CD14-positive monocyte (primary cell): ENCODE measurements around the gene RBM17. TPM values are rescaled to one million over a fixed set of nuclear protein-coding genes. Genes with fewer than 3 reads are reported as not detected.

Source experiments
- DNase-seq, 3 donors: peaks; one replicate each; pipeline ENCODE4 v3.0.0-alpha.2; 2011 to 2022
- H2AFZ ChIP-seq: 2 replicates; pipeline ENCODE4 v1.6.0; 2012; ENCODE audit warnings: mild to moderate bottlenecking, low read depth, low read length, inconsistent platforms; ENCODE audit not compliant: insufficient read depth, poor library complexity, severe bottlenecking
- H3K27ac ChIP-seq, 2 donors: 1 replicate in 1 of 2; 2 replicates in 1 of 2; pipeline ENCODE4 v1.5.1; 2012 to 2013; ENCODE audit warnings: low read length in 2 of 2, control low read depth in 1 of 2, inconsistent platforms in 1 of 2, low read depth in 1 of 2, mild to moderate bottlenecking in 1 of 2
- H3K27me3 ChIP-seq, 2 donors: one replicate each; pipeline versions ENCODE4 v1.6.0 to v1.6.1; 2011 to 2013; ENCODE audit warnings: low read length in 2 of 2; ENCODE audit not compliant: control insufficient read depth in 2 of 2, insufficient read depth in 2 of 2
- H3K36me3 ChIP-seq, 2 donors: replicated peaks in 1 of 2; 1 replicate in 1 of 2; 2 replicates in 1 of 2; pipeline versions ENCODE4 v1.5.1 to v1.6.1; 2012 to 2013; ENCODE audit warnings: low read length in 2 of 2, control low read depth in 1 of 2, inconsistent platforms in 1 of 2, mild to moderate bottlenecking in 1 of 2; ENCODE audit not compliant: insufficient read depth in 2 of 2, control insufficient read depth in 1 of 2
- H3K4me1 ChIP-seq, 2 donors: 1 replicate in 1 of 2; 2 replicates in 1 of 2; pipeline versions ENCODE4 v1.5.1 to v1.6.1; 2012 to 2013; ENCODE audit warnings: low read length in 2 of 2, control low read depth in 1 of 2, inconsistent platforms in 1 of 2, mild to moderate bottlenecking in 1 of 2, moderate library complexity in 1 of 2; ENCODE audit not compliant: insufficient read depth in 2 of 2, control insufficient read depth in 1 of 2
- H3K4me2 ChIP-seq: replicated peaks from 2 replicates; pipeline ENCODE3; 2012; ENCODE audit warnings: low read length, moderate library complexity, mild to moderate bottlenecking; ENCODE audit not compliant: poor library complexity, severe bottlenecking; ENCODE audit errors: extremely low read depth
- H3K4me3 ChIP-seq, 3 experiments: fragments of 200-600 bp in 1 of 3; sonication (generic) in 1 of 3; replicated peaks in 1 of 3; 1 replicate in 2 of 3; 2 replicates in 1 of 3; pipeline ENCODE4 v1.5.1; 2011 to 2013; ENCODE audit warnings: low read length in 3 of 3, mild to moderate bottlenecking in 3 of 3, control low read depth in 2 of 3, low read depth in 2 of 3, inconsistent platforms in 1 of 3, moderate library complexity in 1 of 3
- H3K79me2 ChIP-seq: 2 replicates; pipeline ENCODE4 v1.6.0; 2012; ENCODE audit warnings: mild to moderate bottlenecking, control low read depth, inconsistent platforms, low read length, moderate library complexity; ENCODE audit not compliant: insufficient read depth
- H3K9ac ChIP-seq: 2 replicates; pipeline ENCODE4 v1.6.0; 2017; ENCODE audit warnings: low read length, mild to moderate bottlenecking; ENCODE audit not compliant: insufficient read depth, poor library complexity, severe bottlenecking
- H3K9me3 ChIP-seq, 2 donors: replicated peaks in 1 of 2; 1 replicate in 1 of 2; 2 replicates in 1 of 2; pipeline versions ENCODE4 v1.5.1 to v1.6.1; 2012 to 2013; ENCODE audit warnings: low read length in 2 of 2, control low read depth in 1 of 2; ENCODE audit not compliant: control insufficient read depth in 1 of 2, insufficient read depth in 1 of 2
- H4K20me1 ChIP-seq: 2 replicates; pipeline ENCODE4 v1.6.0; 2012; ENCODE audit warnings: mild to moderate bottlenecking, low read length, control low read depth, moderate library complexity; ENCODE audit not compliant: insufficient read depth
- H3K27ac Mint-ChIP-seq, 7 donors: one replicate each; pipeline ENCODE4 v1.8.0; 2020; ENCODE audit warnings: mild to moderate bottlenecking in 7 of 7, mixed read lengths in 7 of 7, moderate library complexity in 6 of 7, inconsistent platforms in 2 of 7
- H3K27me3 Mint-ChIP-seq, 3 donors: one replicate each; pipeline ENCODE4 v1.8.0; 2021 to 2022; ENCODE audit warnings: low read depth in 3 of 3, mild to moderate bottlenecking in 3 of 3, mixed read lengths in 3 of 3, moderate library complexity in 3 of 3, inconsistent platforms in 1 of 3
- H3K36me3 Mint-ChIP-seq, 2 donors: one replicate each; pipeline ENCODE4 v1.8.0; 2020; ENCODE audit warnings: mixed read lengths in 2 of 2, inconsistent platforms in 1 of 2, mild to moderate bottlenecking in 1 of 2
- H3K4me1 Mint-ChIP-seq: one replicate; pipeline ENCODE4 v1.8.0; 2020; ENCODE audit warnings: mild to moderate bottlenecking, mixed read lengths
- H3K4me3 Mint-ChIP-seq, 2 donors: one replicate each; pipeline ENCODE4 v1.8.0; 2020; ENCODE audit warnings: mild to moderate bottlenecking in 2 of 2, mixed read lengths in 2 of 2, moderate library complexity in 1 of 2
- H3K9me3 Mint-ChIP-seq, 7 donors: one replicate each; pipeline ENCODE4 v1.8.0; 2020 to 2022; ENCODE audit warnings: mixed read lengths in 7 of 7, mild to moderate bottlenecking in 6 of 7, moderate library complexity in 6 of 7, inconsistent platforms in 2 of 7
- WGBS: methylation state at CpG from one replicate; pipeline ENCODE4 v1.1.5; 2013; ENCODE audit warnings: missing lambda C conversion rate; ENCODE audit not compliant: insufficient coverage; 5-methylcytosine and 5-hydroxymethylcytosine counted together
- intact Hi-C, 2 donors: fragments of 100-400 bp; cut with micrococcal nuclease; formaldehyde crosslinking; loops; one replicate each; pipeline versions ENCODE4 v1.15.0 to v1.15.1; 2023
- polyA plus RNA-seq, 3 donors: library from polyadenylated mRNA; depleted of rRNA in 1 of 3; unstranded in 2 of 3; stranded (reverse) in 1 of 3; fragments of 300-500 nt in 2 of 3; fragments of >200 nt in 1 of 3; fragmentation: Illumina TruSeq in 2 of 3; gene quantifications; 1 replicate in 2 of 3; 2 replicates in 1 of 3; pipeline ENCODE4 v1.2.3, GENCODE V29; 2012 to 2021
- TF ChIP-seq, protein P1 (sequence below): fragments of 200-600 bp; IDR thresholded peaks from one replicate; pipeline ENCODE4 v1.8.0; 2022; ENCODE audit warnings: antibody characterized with exemption, mild to moderate bottlenecking

The RBM17 gene
- polyA plus RNA-seq, 3 donors: 37.2 to 51.4 (median 44.5) TPM

DNA sequence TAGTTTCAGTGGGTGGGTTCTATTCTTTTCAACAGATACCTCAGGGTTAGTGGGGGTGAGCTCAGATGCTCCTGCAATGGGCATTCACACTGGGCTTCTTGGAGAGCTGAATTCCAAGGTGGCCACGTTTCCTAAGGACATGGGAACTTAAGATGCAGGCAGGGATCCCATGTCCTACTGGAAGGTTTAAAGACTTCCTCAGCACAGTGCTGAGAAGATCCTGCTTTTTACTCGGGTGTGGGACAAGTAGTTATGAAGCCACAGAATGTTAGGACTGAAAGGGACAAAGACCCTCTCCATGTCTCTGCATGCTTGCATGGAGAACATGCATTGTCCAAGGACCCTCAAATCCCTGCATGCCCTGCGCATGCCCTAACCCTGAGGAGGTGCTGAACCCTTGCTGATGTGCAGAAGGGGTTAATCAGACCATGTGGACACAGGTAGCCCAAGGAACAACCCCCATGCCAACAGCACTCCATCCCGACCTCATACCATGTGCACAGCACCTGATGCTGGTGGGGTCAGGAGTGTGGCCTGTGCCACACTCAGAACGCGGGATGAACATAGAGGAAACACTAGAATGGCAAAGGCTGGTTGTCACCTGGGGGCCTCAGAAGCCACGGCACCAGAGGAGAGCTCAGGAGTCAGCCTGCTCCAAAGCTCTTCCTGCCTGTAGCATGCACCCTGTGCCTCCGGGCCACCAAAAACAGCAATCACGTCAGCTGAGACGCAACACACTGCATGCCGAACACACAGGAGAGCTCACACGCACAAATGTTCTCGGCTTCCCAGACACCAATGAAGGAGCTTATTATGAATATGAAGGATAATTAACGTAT is 41.8 kb upstream of the RBM17 start:
- H3K79me2 ChIP-seq: no peaks in the 10 kb centered on the region
- H3K9me3 ChIP-seq: no peaks in the 10 kb centered on the region
- Mint-ChIP-seq H3K4me1 (peaks cover 32% of the 10 kb centered on the region), H3K27me3 (peaks cover 3 to 12% (median 6%) of the 10 kb centered on the region in 3 donors), H3K27ac (peak overlapping the region in 1 of 7 donors; percentile 72), H3K9me3 (peaks cover 0 to 3% (median 0%) of the 10 kb centered on the region in 7 donors), H3K4me3 (no peak overlapping the region), H3K36me3 (no peaks in the 10 kb centered on the region)
- no peak overlapping the region for H3K4me2 ChIP-seq
- H4K20me1 ChIP-seq: no peaks in the 10 kb centered on the region
- H3K4me3 ChIP-seq: no peak overlapping the region
- peaks cover 20 to 22% of the 10 kb centered on the region in 2 donors for H3K4me1 ChIP-seq
- intact Hi-C loops: no loop called here
- H3K27me3 ChIP-seq: peaks cover 0 to 1% of the 10 kb centered on the region in 2 donors
- TF ChIP-seq, protein P1, sequence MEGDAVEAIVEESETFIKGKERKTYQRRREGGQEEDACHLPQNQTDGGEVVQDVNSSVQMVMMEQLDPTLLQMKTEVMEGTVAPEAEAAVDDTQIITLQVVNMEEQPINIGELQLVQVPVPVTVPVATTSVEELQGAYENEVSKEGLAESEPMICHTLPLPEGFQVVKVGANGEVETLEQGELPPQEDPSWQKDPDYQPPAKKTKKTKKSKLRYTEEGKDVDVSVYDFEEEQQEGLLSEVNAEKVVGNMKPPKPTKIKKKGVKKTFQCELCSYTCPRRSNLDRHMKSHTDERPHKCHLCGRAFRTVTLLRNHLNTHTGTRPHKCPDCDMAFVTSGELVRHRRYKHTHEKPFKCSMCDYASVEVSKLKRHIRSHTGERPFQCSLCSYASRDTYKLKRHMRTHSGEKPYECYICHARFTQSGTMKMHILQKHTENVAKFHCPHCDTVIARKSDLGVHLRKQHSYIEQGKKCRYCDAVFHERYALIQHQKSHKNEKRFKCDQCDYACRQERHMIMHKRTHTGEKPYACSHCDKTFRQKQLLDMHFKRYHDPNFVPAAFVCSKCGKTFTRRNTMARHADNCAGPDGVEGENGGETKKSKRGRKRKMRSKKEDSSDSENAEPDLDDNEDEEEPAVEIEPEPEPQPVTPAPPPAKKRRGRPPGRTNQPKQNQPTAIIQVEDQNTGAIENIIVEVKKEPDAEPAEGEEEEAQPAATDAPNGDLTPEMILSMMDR: no peak
- DNase-seq: no peak
- no peak overlapping the region for H3K27ac ChIP-seq
- H3K9ac ChIP-seq: no peak overlapping the region
- H2AFZ ChIP-seq: no peak overlapping the region
- WGBS: 84% methylated on average over 4 of the region's 14 CpGs
- no peaks in the 10 kb centered on the region for H3K36me3 ChIP-seq

DNA sequence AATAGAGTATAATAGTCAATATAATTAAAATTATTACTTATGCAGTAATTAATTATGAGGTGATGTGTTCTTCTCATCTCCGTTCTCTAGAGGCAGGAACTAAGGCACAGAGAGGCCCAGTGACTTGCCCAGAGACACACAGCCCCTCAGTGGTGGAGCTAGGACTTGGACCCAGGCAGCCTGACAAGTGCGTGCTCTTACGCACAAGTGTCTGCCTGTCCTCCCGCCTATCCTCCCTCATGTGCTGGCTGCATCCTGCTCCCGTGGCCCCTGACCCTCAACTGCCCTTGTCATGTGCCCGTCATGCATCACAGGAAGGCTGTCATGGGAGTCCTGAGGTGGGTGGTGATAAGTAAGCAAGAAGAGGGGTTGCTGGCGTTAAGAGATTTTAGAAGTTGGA is 41.0 kb upstream of the RBM17 start:
- Histone ChIP-seq H3K9me3 (no peaks in the 10 kb centered on the region), H3K4me3 (no peak overlapping the region), H3K27ac (no peak overlapping the region), H3K9ac (no peak overlapping the region), H3K4me1 (peaks cover 29 to 31% of the 10 kb centered on the region in 2 donors), H2AFZ (no peak overlapping the region), H3K4me2 (no peak overlapping the region), H3K79me2 (no peaks in the 10 kb centered on the region), H3K36me3 (no peaks in the 10 kb centered on the region), H3K27me3 (peaks cover 0 to 7% of the 10 kb centered on the region in 2 donors), H4K20me1 (no peaks in the 10 kb centered on the region)
- DNase-seq: no peak
- no peak overlapping the region for H3K4me3 Mint-ChIP-seq
- TF ChIP-seq, protein P1: no peak
- peaks cover 0 to 3% (median 0%) of the 10 kb centered on the region in 7 donors for H3K9me3 Mint-ChIP-seq
- peaks cover 40% of the 10 kb centered on the region for H3K4me1 Mint-ChIP-seq
- 94% methylated on average over 7 of the region's 7 CpGs for WGBS
- H3K27ac Mint-ChIP-seq: peak overlapping the region in 1 of 7 donors; percentile 31
- H3K36me3 Mint-ChIP-seq: no peaks in the 10 kb centered on the region
- H3K27me3 Mint-ChIP-seq: peaks cover 7 to 12% (median 8%) of the 10 kb centered on the region in 3 donors
- intact Hi-C loops: no loop called here
